Subcutaneous adipose tissue (tissue), 4 donors: ENCODE measurements around the gene SLC16A2. TPM values are rescaled to one million over a fixed set of nuclear protein-coding genes. Genes with fewer than 3 reads are reported as not detected.

ENCODE experiments used
- small RNA-seq: library from RNA; depleted of rRNA; stranded (forward); fragments of <200 nt; gene quantifications from one replicate; pipeline ENCODE3, GENCODE V24; 2016
- total RNA-seq, 4 donors: library from RNA; depleted of rRNA; stranded (reverse); fragments of >200 nt; gene quantifications; one replicate each; pipeline ENCODE4 v1.1.0, GENCODE V29; 2016
- TF ChIP-seq, protein P1 (sequence below): fragments of 450-650 bp; IDR thresholded peaks from one replicate; pipeline ENCODE4 v1.5.1; 2016; ENCODE audit warnings: low read depth, mild to moderate bottlenecking, control low read depth, antibody characterized with exemption, moderate library complexity

SLC16A2 gene
- total RNA-seq, 4 donors from 2014 or later, result 5.3 to 15.0 (median 8.4) TPM

DNA sequence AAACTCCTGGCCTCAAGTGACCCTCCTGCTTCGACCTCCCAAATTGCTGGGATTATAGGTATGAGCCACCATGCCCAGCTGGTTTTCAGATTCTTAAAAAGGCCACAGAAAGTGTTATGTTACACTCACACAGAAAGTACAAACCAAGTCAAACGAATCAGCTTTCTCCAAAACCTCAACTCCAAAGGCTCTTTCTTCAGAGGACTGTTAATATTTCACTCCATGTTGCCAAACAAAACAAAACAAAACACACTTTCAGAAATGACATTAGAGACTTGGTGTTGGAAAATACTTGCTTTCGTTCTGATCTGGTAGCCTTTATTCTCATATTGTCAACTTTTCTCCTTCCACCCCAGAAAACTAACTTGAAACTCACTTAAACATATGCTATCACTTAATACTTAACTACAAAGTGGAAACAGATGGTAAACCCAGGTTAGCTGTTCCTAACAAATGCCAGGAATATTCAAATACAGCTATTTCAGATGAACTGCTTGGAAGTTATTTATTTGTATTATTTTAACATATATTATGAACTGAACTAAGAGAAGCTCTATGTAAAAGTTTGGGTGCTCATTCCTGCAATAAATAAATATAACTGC lies 158.4 kb downstream of the SLC16A2 start:
- TF ChIP-seq, protein P1, sequence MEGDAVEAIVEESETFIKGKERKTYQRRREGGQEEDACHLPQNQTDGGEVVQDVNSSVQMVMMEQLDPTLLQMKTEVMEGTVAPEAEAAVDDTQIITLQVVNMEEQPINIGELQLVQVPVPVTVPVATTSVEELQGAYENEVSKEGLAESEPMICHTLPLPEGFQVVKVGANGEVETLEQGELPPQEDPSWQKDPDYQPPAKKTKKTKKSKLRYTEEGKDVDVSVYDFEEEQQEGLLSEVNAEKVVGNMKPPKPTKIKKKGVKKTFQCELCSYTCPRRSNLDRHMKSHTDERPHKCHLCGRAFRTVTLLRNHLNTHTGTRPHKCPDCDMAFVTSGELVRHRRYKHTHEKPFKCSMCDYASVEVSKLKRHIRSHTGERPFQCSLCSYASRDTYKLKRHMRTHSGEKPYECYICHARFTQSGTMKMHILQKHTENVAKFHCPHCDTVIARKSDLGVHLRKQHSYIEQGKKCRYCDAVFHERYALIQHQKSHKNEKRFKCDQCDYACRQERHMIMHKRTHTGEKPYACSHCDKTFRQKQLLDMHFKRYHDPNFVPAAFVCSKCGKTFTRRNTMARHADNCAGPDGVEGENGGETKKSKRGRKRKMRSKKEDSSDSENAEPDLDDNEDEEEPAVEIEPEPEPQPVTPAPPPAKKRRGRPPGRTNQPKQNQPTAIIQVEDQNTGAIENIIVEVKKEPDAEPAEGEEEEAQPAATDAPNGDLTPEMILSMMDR, result no peak

Small RNA genes lying within 50 kb of the gene (small RNA-seq; reads per million reads assigned to genes)
- not detected for gene RN7SL790P

Other genes with a start within 250 kb of the SLC16A2 start
- gene ZCCHC13, start 117.3 kb upstream of the SLC16A2 start, total RNA-seq, result not detected
- 10 to 100 TPM; 31.4 to 42.1 (median 33.3) TPM for gene RLIM, start 193.1 kb downstream of the SLC16A2 start, total RNA-seq